ENCODE data around the gene RSL24D1. TPM values are rescaled to one million over a fixed set of nuclear protein-coding genes. Genes with fewer than 3 reads are reported as not detected.

Gene RSL24D1
- 113 TPM for total RNA-seq

DNA sequence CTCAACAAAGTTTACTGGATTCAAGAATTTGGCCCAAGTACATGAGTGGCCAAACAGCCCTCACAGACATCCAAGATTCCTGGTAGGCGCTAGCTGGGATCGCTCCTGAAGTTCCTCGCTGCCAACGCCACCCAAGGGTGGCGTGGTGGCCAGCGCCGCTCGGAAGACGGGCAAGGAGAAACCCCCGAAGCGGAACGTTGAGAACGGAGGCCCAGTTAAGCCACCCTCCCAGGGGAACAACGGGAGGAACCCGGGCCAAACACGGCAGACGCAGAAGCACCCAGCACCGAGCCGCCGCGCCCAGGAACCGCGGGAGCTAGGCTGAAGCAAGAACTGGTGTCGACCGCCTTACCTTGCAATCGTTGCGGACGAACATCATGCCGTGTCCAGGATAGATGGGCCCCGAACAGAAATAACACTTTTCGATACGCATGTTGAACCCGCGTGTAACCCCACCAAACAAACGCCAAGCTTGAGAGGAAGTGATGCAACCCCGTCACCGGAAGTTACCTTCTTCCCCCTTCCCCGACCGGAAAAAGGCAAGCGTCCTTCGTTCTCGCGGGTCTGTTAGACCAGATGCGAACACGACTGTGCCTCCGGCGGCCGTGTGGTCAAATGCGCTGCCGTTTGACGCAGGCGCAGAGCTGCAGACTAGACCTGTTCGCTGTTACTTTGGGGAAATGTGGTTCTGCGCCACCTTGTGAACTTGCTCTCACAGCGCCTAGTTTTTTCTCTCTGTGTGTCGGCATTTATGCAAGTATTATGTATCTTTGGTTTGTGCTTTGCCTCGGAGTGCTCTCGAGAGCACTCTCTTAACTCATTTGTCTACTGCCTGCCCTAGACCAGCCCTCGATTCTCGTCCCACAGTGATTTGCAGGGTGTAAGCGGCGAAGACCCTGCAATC is at the start of gene RSL24D1:
Gene RSL24D1 (minus strand): TSS at position 484 of the 904 bp plus-strand sequence. CDS start 51 bp downstream, at position 433.

Other genes with a start within 250 kb of the RSL24D1 start
- 4.6 TPM for gene RAB27A, start 92.9 kb upstream of the RSL24D1 start, total RNA-seq
- gene PIGBOS1, start 122.2 kb upstream of the RSL24D1 start, total RNA-seq: 8.5 TPM
- 11.3 TPM for gene PIGB, start 122.3 kb upstream of the RSL24D1 start, total RNA-seq
- 41.5 TPM for gene CCPG1, start 211.4 kb upstream of the RSL24D1 start, total RNA-seq
- gene PIERCE2, start 211.6 kb upstream of the RSL24D1 start, total RNA-seq: 6.7 TPM

Measured in diencephalon (tissue), 1 donor.